GM21367 (cell line): ENCODE results near the gene SHCBP1L.

Experiments
- ATAC-seq: cut with Tn5 transposase; IDR thresholded peaks from one replicate; pipeline ENCODE4 v1.9.1; 2021; ENCODE audit not compliant: unreplicated experiment

Gene SHCBP1L

DNA sequence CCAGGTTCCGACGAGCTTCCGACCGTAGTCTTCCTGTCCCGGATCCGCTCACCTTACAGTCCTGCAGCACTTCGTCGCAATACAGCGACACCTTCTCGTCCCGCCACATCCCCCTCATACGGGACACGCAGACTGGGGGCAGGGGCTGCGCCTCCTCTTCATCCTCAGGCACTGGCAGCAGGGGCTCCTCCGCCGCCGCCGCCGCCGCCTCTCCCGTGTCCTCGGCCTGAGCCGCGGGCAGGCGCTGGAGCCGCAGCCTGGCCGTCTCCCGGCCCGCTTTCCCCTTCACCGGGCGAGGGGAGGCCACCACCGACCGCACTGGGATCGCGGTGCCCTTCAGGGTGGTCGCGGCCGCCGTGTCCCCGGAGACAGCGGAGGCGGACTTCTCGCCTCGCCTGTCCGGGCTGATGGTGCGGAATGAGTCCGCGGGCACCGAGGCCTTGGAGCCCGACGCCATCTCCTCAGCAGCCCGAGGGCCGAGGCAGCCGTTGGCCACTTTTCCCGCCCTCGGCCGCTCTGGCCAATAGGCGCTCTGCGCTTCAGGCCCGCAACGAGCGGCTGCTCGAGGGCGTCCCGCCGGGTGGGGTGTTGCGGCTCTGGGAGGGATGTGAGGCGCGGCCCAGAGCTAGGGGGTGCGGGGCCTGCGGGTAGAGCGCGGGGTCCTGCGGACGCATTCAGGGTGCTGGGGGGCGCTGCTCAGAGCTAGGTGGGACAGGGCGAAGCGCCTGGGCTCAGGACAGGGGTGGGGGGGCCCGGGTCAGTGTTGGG, at the start of gene SHCBP1L:
Gene SHCBP1L, minus strand, starts transcription at position 490 of the 768 bp plus-strand sequence. Its CDS starts 33 bp downstream, at position 457.
- no peak for ATAC-seq

DNA sequence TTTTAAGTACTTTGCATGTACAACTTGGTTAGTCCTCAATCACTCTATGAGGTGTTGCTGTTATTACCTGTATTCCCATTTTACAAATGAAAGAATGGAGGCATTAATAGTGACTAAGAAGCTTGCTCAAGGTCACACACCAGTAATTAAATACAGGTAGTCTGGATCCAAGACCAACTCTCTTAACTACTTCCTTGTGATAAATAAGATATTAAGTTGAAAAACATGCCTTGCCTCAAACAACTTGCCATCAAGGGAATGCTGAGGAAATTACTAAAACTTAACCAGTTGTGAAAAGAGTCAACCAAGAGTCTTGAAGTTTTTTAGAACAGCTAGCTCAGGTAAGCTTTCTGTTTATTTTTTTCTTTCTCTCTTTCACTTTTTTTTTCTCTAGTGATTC, 49.3 kb upstream of the SHCBP1L start:
- ATAC-seq = no peak

DNA sequence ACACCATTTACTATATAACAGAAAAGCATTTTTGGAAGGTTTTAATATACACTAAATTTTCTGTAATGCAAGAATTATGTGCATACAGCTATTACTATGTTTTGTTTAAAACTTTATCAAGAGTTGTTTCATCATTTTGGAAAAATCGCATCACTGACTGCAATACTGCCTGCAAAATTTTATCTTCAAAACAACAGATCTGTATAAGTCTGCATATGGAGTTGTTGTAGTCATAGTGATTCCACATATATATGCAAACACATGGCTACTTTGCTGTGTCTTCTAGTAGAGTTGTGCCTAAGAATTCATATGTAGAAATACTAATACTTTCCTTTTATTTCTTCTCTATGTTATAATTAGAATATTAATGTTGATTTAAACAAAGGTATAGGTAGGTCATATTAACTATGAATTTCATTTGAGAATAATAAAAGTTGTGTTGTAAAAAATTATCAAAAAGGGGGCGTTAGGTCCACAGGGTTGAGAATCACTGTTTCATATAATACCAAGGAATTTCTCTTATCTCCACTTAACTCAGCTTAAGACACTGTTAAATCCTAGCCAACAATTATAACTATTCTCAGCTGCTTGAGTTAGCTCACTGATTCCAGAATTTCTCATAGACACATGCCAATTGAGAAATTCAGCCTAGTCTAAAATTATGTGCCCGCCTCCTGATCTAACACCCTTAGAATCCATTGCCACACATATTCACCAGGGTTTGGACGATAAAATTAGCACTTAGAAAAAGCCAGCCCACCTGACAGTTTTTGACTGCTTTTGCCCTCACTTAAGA, 47.4 kb upstream of the SHCBP1L start:
- no peak for ATAC-seq

- no peak for ATAC-seq
Measured at GRCh38 chr1:182998482-182998881, 45.5 kb upstream of the SHCBP1L start.

- no peak for ATAC-seq
Measured at GRCh38 chr1:182996816-182997215, 43.9 kb upstream of the SHCBP1L start.

- ATAC-seq = no peak
Measured at GRCh38 chr1:182995894-182996293, 42.9 kb upstream of the SHCBP1L start.

DNA sequence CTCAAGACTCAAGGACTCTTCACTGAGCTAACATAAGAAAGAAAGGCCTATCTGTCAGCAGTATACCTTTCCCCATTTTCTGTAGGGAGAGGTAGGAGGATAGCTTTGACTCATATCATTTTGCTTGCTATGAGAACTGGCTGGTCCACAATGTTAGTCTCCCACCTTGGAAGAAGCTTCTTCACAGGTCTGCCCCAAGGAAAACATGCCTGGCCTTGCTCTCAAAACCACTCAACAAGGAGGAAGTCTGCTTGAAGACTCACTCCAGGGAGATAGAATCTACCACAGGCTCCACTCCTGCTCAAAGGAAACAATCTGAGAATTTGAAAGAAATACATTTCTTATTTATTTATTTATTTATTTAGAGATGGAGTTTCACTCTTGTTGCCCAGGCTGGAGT, 40.8 kb upstream of the SHCBP1L start:
- no peak for ATAC-seq

- no peak for ATAC-seq
Measured at GRCh38 chr1:182990413-182991144, 37.6 kb upstream of the SHCBP1L start.

- ATAC-seq = no peak
Measured at GRCh38 chr1:182985876-182986275, 32.9 kb upstream of the SHCBP1L start.

- no peak for ATAC-seq
Measured at GRCh38 chr1:182984621-182985020, 31.7 kb upstream of the SHCBP1L start.

DNA sequence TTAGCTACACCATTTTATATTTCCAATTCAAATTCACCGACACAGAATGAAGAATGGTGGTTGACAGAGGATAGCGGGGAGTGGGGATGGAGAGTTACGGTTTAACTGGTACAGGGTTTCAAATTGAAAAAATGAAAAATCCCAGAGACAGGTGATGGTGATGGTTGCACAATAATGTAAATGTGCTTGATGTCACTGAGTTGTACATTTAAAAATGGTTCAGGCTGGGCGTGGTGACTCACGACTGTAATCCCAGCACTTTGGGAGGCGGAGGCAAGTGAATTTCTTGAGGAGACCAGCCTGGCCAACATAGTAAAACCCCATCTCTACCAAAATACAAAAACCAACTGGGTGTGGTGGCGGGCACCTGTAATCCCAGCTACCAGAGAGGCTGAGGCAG, 31.2 kb upstream of the SHCBP1L start:
- ATAC-seq = no peak

DNA sequence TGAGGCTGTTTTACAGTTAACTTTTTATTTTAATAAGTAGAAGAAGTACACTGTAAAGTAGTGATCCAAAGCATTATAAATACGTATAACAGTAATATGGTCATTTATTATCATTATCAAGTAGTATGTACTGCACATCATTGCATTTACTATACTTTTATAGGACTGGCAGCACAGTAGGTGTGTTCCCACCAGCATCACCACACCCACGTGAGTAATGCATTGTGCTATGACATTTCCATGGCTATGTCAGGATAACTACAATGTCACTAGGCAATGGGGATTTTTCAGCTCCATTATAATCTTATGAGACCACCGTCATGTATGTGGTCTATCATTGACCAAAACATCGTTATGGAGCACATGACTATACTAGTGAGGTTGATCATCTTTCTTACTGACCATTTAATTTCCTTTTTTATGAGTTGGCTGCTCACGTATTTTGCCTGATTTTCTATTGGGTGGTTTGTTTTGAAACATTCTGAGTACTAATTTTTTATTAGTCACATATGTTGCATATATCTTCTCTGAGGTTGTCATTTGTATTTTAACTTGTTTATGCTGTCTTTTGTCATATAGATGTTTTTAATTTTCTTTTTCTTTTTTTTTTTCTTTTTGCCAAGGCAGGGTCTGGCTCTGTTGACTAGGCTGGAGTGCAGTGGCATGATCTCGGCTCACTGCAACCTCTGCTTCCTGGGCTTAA, 25.3 kb upstream of the SHCBP1L start:
- no peak for ATAC-seq

GRCh38 chr1:182977480-182977879, 24.5 kb upstream of the SHCBP1L start:
- no peak for ATAC-seq

DNA sequence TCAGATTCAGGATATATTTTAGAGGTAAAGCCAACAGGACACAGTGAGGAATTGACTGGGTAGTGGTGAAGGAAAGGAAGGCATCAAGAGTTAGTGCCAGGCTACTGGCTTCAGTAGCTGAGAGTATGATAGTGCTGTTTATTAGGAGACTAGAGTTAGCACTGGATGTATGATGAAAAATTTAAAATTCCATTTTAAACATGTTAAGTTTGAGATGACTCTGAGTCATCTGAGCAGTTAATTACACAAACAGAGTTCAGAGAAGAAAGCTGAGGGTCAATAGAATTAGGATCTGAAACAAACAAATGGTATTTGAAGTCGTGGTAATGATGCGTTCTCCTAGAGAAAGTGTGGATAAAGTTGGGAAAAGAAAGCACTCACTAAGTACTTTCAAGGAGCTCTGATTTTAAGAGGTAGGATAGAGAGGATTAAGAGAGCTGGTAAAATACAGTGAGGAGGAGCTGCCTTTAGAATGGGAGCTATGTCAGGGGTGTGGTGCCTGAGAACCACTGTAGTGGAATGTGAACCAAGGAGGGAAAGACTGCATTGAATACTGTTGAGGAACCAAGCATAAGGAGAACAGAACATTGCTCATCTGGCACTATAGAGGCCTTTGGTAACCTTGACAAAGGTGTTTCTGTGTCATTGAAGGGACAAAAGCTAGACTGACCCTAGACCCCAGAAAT, 21.7 kb upstream of the SHCBP1L start:
- ATAC-seq = no peak

GRCh38 chr1:182972829-182973228, 19.9 kb upstream of the SHCBP1L start:
- no peak for ATAC-seq

GRCh38 chr1:182972231-182972630, 19.3 kb upstream of the SHCBP1L start:
- ATAC-seq = no peak

DNA sequence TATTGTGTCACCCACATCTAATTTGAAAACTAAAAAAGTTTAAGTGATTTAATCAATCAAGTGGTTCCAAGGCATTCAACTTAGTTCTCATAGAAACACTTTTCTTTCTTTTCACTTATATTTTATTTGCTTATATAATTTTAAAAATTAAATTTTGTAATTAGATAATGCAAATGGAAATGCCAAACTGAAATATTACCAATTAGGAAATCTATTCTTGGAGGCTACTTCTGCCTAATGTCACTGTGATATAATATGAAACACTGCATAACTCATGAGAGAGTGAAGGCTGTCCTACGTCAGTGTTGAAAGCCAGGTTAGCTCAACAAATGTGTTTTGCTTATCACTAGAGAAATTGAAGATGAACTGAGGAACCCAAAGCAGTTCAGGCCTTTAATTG, 18.3 kb upstream of the SHCBP1L start:
- ATAC-seq = no peak

GRCh38 chr1:182968836-182969734, 16.1 kb upstream of the SHCBP1L start:
- ATAC-seq = no peak

DNA sequence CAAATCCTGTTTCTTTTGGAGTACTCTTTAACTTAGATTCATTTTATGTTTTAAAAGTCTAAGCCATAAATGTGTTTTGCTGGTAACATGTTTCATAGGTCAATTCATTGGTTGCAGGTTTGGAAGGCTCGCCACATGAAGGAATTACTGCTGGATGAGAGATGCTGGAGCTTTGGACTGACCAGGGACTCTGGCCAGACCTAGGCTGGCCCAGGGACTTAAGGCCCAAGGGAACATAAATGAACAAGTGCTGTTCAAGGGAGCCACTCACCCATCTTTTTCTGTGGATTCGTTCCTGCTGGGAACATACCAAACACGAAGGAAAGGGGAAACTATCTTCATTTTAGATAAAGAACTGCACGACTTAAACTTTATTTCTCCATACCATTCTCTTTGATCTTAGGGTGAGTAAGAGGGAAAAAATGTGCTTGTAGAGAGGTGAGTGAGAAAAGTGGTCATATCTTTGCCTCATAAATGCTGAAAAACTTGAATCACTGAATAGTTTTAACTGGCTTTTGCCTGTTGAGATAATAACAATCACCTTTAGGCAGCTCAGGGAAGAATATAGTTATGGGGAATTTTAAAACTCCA, 15.3 kb upstream of the SHCBP1L start:
- ATAC-seq = no peak
